MCF 10A (cell line): ENCODE results near the gene TRPC1. TPM values are rescaled to one million over a fixed set of nuclear protein-coding genes. Genes with fewer than 3 reads are reported as not detected.

ENCODE experiments used
- BruUV-seq: library from RNA; stranded (reverse); fragments of 400-500 nt; replicated peaks from 2 replicates; lab custom pipeline; 2021; lab: Mats Ljungman, UMichigan
- CTCF ChIA-PET: fragments of 300-600 bp; sonication (Branson Sonifier 250); formaldehyde crosslinking; extraction: SDS; loops from one replicate; lab custom pipeline; 2021; ENCODE audit warnings: antibody characterized with exemption, inconsistent platforms; lab: Yijun Ruan, JAX
- POLR2A ChIA-PET: fragments of 300-600, 350-650 bp; sonication (Branson Sonifier 250); formaldehyde crosslinking; extraction: SDS; loops from one replicate; lab custom pipeline; 2020; ENCODE audit warnings: antibody characterized with exemption, inconsistent platforms; lab: Yijun Ruan, JAX
- DNase-seq: peaks from one replicate; pipeline ENCODE4 v3.0.0-alpha.2; 2018; ENCODE audit not compliant: unreplicated experiment
- H3K27ac Mint-ChIP-seq: one replicate; pipeline ENCODE4 v1.8.0; 2022; ENCODE audit warnings: mild to moderate bottlenecking, low read depth, mixed read lengths; ENCODE audit not compliant: unreplicated experiment
- H3K27me3 Mint-ChIP-seq: one replicate; pipeline ENCODE4 v1.8.0; 2022; ENCODE audit warnings: mixed read lengths; ENCODE audit not compliant: insufficient read depth, unreplicated experiment
- H3K36me3 Mint-ChIP-seq: one replicate; pipeline ENCODE4 v1.8.0; 2022; ENCODE audit warnings: mild to moderate bottlenecking, moderate library complexity, mixed read lengths; ENCODE audit not compliant: insufficient read depth, unreplicated experiment
- H3K4me1 Mint-ChIP-seq: one replicate; pipeline ENCODE4 v1.8.0; 2022; ENCODE audit warnings: mixed read lengths; ENCODE audit not compliant: insufficient read depth, unreplicated experiment
- H3K4me3 Mint-ChIP-seq: one replicate; pipeline ENCODE4 v1.8.0; 2022; ENCODE audit warnings: mild to moderate bottlenecking, moderate library complexity, mixed read lengths; ENCODE audit not compliant: unreplicated experiment
- H3K9me3 Mint-ChIP-seq: one replicate; pipeline ENCODE4 v1.8.0; 2022; ENCODE audit warnings: mixed read lengths; ENCODE audit not compliant: unreplicated experiment
- CTCF ChIP-seq: fragments of 200-600 bp; IDR thresholded peaks from one replicate; pipeline ENCODE4 v1.8.0; 2022; ENCODE audit warnings: antibody characterized with exemption, mild to moderate bottlenecking; ENCODE audit not compliant: unreplicated experiment
- intact Hi-C: fragments of 100-400 bp; cut with micrococcal nuclease; formaldehyde crosslinking; loops from 2 replicates; pipeline ENCODE4 v1.14.1; 2022
- total RNA-seq: library from RNA; stranded (reverse); gene quantifications from 2 replicates; pipeline ENCODE4 v1.2.3, GENCODE V29; 2022

TRPC1 gene
- total RNA-seq, 1 experiment from 2014 or later = 9.2 TPM

GRCh38 chr3:142726017-142726416, 2.2 kb downstream of the TRPC1 start:
- H3K9me3 Mint-ChIP-seq = peaks cover 6% of the 10 kb centered on the region
- POLR2A ChIA-PET = interaction anchor here (1.1 kb wide), 1 partner anchor 139 kb away, joined by 3 read pairs; no protein-coding TSS in a partner anchor
- H3K27me3 Mint-ChIP-seq = no peaks in the 10 kb centered on the region
- BruUV-seq = no TSS peak
- peaks cover 7% of the 10 kb centered on the region for H3K4me1 Mint-ChIP-seq
- TF ChIP-seq CTCF = no peak
- DNase-seq = no peak
- H3K4me3 Mint-ChIP-seq = no peak overlapping the region
- CTCF ChIA-PET = no interaction called here
- intact Hi-C loops = loop anchor here (10.0 kb wide), 1 partner anchor 269 kb away; no protein-coding TSS in a partner anchor
- H3K36me3 Mint-ChIP-seq = no peaks in the 10 kb centered on the region
- H3K27ac Mint-ChIP-seq = no peak overlapping the region

GRCh38 chr3:142732066-142732465, 8.2 kb downstream of the TRPC1 start:
- Mint-ChIP-seq H3K27ac (no peak overlapping the region), H3K9me3 (no peaks in the 10 kb centered on the region), H3K36me3 (no peaks in the 10 kb centered on the region), H3K27me3 (no peaks in the 10 kb centered on the region), H3K4me3 (no peak overlapping the region), H3K4me1 (no peaks in the 10 kb centered on the region)
- TF ChIP-seq CTCF = no peak
- no TSS peak for BruUV-seq
- no peak for DNase-seq
- intact Hi-C loops = no loop called here
- ChIA-PET POLR2A (interaction anchor here (0.7 to 2.5 kb wide), 2 partner anchors 8 to 9 kb away, joined by 3 to 10 read pairs; partner anchors contain the start of gene TRPC1), CTCF (interaction anchor here (0.7 to 1.0 kb wide), 2 partner anchors 97 to 99 kb away, joined by 3 to 5 read pairs; no protein-coding TSS in a partner anchor)

DNA sequence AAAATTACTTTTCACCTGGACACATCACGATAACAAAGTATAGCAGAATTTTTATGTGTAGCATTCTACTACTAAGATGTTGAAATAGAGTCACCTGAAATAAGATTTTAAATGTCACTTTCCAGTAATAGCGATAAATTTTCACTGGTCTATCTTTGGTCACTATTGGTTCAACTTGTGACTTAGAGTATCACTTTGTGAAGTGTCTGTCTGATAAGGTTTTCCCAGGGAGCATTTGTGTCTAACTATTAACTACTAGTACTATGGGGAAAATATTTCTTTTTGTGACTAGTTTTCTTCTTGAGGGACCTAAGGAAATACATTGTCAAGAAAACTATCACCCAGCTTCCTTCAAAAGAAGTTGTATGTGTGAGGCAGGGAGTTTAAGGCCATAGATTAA, 11.0 kb downstream of the TRPC1 start:
- H3K27me3 Mint-ChIP-seq = no peaks in the 10 kb centered on the region
- H3K36me3 Mint-ChIP-seq = no peaks in the 10 kb centered on the region
- H3K4me1 Mint-ChIP-seq = no peaks in the 10 kb centered on the region
- no peak overlapping the region for H3K4me3 Mint-ChIP-seq
- DNase-seq = no peak
- intact Hi-C loops = no loop called here
- ChIA-PET POLR2A (interaction anchor here (0.6 to 2.5 kb wide), 2 partner anchors 10 kb away, joined by 4 to 10 read pairs; partner anchors contain the start of gene TRPC1), CTCF (no interaction called here)
- H3K9me3 Mint-ChIP-seq = no peaks in the 10 kb centered on the region
- TF ChIP-seq CTCF = no peak
- no peak overlapping the region for H3K27ac Mint-ChIP-seq
- BruUV-seq = no TSS peak

- no TSS peak for BruUV-seq
- Mint-ChIP-seq H3K27ac (no peak overlapping the region), H3K36me3 (no peaks in the 10 kb centered on the region), H3K4me3 (no peak overlapping the region), H3K4me1 (no peaks in the 10 kb centered on the region), H3K27me3 (no peaks in the 10 kb centered on the region), H3K9me3 (no peaks in the 10 kb centered on the region)
- DNase-seq = no peak
- POLR2A ChIA-PET = interaction anchor here (0.6 kb wide), 1 partner anchor 10 kb away, joined by 4 read pairs; no protein-coding TSS in a partner anchor
- CTCF ChIA-PET = no interaction called here
- no peak for TF ChIP-seq CTCF
- intact Hi-C loops = no loop called here
These were observed 11.6 kb downstream of the TRPC1 start for GRCh38 chr3:142735462-142735861.
